ENCODE results near the gene SLC22A5. TPM values are rescaled to one million over a fixed set of nuclear protein-coding genes. Genes with fewer than 3 reads are reported as not detected.

SLC22A5 gene
- total and polyA plus RNA-seq, 9 of the 15 experiments (the other 6 are each of a cell fraction or from before 2014, with no cell fraction given): 3.0 to 16.6 (median 8.3) TPM

DNA sequence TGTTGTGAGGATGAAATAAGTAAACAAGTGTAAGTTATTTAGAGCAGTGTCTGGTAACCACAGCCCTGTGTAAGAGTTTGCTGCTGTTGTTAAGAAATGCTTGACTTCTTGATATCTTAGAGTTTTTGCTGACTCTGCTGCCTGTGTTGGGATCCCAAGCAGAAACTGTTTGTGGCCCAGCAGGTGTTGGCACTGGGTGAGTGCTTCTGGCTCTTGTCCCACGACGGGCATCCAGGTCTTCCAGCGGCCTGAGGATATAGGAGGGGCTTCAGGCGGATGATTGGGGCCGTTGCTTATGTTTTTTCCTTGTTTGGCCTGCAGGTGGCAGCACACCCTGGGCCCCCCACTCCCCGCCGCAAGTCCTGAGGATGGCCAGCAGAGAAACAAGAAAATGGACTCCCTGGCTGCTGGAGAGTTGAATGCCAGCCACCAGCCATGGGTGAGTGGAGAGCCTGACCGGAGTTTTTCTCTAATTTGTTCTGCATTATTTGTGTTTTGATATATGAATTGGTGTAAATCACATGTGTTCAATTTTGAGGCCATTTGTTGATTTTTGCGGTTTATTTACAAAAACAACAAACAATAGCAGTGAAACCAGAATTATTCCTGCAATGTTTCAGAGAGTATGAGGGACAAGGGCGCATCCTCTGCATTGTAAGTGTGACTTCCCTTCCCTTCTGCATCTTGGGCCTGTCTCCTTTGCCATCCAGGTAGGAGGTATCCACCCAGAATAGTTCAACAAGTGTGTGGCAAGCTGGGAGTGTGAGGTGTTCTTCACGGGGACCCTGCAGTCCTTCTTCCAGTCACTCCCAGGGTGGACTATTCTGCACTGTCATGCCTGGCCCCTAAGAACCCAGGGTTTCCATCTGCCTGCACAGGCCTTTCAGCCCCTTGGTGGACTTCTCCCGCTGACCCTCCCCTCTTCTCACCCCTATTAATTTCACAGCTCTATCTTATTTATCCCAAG lies 50.3 kb downstream of the SLC22A5 start (continued):
- no peak for TF ChIP-seq HNRNPK (IDR thresholded peaks at IDR 0.05; ENCODE audit: low read depth, low read length, poor library complexity, severe bottlenecking)
- TF ChIP-seq ZNF23 (CRISPR knock-in tag; IDR thresholded peaks at IDR 0.05): no peak
- no peak for TF ChIP-seq TAL1 (IDR thresholded peaks at IDR 0.05)
- TF ChIP-seq, protein P1, sequence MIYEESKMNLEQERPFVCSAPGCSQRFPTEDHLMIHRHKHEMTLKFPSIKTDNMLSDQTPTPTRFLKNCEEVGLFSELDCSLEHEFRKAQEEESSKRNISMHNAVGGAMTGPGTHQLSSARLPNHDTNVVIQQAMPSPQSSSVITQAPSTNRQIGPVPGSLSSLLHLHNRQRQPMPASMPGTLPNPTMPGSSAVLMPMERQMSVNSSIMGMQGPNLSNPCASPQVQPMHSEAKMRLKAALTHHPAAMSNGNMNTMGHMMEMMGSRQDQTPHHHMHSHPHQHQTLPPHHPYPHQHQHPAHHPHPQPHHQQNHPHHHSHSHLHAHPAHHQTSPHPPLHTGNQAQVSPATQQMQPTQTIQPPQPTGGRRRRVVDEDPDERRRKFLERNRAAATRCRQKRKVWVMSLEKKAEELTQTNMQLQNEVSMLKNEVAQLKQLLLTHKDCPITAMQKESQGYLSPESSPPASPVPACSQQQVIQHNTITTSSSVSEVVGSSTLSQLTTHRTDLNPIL (CRISPR knock-in tag; IDR thresholded peaks at IDR 0.05): no peak
- no peak for TF ChIP-seq CREB1 (IDR thresholded peaks at IDR 0.05)
- no peak for TF ChIP-seq CREB1 (CRISPR knock-in tag; IDR thresholded peaks at IDR 0.05)
- 0 out of 2 replicates have a peak, but pooled peaks have one; percentile 57 for TF ChIP-seq TCFL5 (CRISPR knock-in tag; conservative IDR thresholded peaks at IDR 0.05)
- TF ChIP-seq KLF1 (tag; IDR thresholded peaks at IDR 0.05): 0 out of 2 replicates have a peak, but pooled peaks have one; percentile 27
- TF ChIP-seq FOXJ2 (tag; IDR thresholded peaks at IDR 0.05): 0 out of 2 replicates have a peak, but pooled peaks have one; percentile 69
- TF ChIP-seq, protein P2, sequence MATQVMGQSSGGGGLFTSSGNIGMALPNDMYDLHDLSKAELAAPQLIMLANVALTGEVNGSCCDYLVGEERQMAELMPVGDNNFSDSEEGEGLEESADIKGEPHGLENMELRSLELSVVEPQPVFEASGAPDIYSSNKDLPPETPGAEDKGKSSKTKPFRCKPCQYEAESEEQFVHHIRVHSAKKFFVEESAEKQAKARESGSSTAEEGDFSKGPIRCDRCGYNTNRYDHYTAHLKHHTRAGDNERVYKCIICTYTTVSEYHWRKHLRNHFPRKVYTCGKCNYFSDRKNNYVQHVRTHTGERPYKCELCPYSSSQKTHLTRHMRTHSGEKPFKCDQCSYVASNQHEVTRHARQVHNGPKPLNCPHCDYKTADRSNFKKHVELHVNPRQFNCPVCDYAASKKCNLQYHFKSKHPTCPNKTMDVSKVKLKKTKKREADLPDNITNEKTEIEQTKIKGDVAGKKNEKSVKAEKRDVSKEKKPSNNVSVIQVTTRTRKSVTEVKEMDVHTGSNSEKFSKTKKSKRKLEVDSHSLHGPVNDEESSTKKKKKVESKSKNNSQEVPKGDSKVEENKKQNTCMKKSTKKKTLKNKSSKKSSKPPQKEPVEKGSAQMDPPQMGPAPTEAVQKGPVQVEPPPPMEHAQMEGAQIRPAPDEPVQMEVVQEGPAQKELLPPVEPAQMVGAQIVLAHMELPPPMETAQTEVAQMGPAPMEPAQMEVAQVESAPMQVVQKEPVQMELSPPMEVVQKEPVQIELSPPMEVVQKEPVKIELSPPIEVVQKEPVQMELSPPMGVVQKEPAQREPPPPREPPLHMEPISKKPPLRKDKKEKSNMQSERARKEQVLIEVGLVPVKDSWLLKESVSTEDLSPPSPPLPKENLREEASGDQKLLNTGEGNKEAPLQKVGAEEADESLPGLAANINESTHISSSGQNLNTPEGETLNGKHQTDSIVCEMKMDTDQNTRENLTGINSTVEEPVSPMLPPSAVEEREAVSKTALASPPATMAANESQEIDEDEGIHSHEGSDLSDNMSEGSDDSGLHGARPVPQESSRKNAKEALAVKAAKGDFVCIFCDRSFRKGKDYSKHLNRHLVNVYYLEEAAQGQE (IDR thresholded peaks at IDR 0.05; ENCODE audit: borderline replicate concordance): peak; percentile 86
- TF ChIP-seq, protein P2 (CRISPR knock-in tag; IDR thresholded peaks at IDR 0.05; ENCODE audit: low read depth): no peak
- TF ChIP-seq CTBP1 (IDR thresholded peaks at IDR 0.05; ENCODE audit: borderline replicate concordance): peak; percentile 59
- no peak for TF ChIP-seq SIN3A (IDR thresholded peaks at IDR 0.05; ENCODE audit: borderline replicate concordance in 2 of 2, control insufficient read depth in 1 of 2, low read depth in 2 of 2, low read length in 2 of 2)
- TF ChIP-seq CHD1 (IDR thresholded peaks at IDR 0.05; ENCODE audit: low read length): no peak
